ENCODE measurements around the gene CORIN.

The CORIN gene

DNA sequence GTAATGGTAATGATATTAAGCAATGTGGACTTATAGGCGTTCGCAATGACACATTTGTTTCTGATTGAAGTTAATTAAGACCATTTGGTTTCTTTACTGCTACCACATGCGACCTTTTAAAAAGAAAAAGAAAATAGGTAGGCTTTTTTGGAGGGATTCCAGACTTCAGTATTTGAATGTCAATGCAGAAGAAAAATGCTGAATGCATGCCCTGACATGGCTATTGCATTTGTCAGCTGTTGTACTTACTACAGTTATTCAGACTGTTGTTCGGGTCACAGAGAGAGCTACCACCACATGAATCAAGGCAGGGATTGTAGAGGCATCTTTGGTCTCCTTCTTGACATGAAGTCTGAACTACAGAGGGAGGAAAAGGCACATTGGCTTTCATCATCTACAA lies 163.7 kb downstream of the CORIN start:
- in situ Hi-C loops (cut with HindIII; ENCODE audit: low pct_unique_long_range_greater_than_20kb, low sequenced_read_pairs) = no loop called here
- no peak for TF ChIP-seq JUND (IDR thresholded peaks at IDR 0.05; ENCODE audit: low read depth)
- no peak for DNase-seq (ENCODE audit: low read depth in 1 of 2, low spot score in 1 of 2)

GRCh38 chr4:47672696-47673095 lies 165.2 kb downstream of the CORIN start:
- no peak for DNase-seq (ENCODE audit: low read depth in 1 of 2, low spot score in 1 of 2)
- in situ Hi-C loops (cut with HindIII; ENCODE audit: low pct_unique_long_range_greater_than_20kb, low sequenced_read_pairs) = no loop called here
- TF ChIP-seq JUND (IDR thresholded peaks at IDR 0.05; ENCODE audit: low read depth) = no peak

DNA sequence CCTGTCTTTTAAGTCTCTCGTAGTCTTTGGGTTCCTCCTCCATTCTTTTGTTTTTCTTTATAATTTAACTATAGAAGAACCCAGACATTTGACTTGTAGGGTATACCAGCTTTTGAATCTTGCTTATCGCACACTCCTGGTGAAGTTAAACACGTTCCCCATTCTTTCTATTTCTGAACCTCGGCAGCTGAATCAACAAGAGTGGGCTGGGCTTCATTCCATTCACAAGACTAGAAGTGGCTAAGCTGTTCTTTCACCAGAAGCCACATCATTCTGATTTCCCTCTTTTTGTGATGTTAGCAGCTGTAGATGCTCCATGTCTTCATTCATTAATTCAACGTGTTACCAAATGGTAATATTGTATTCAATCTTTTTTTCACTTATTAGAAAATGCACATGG lies 167.9 kb downstream of the CORIN start:
- no peak for DNase-seq (ENCODE audit: low read depth in 1 of 2, low spot score in 1 of 2)
- no peak for TF ChIP-seq JUND (IDR thresholded peaks at IDR 0.05; ENCODE audit: low read depth)
- in situ Hi-C loops (cut with HindIII; ENCODE audit: low pct_unique_long_range_greater_than_20kb, low sequenced_read_pairs) = no loop called here

DNA sequence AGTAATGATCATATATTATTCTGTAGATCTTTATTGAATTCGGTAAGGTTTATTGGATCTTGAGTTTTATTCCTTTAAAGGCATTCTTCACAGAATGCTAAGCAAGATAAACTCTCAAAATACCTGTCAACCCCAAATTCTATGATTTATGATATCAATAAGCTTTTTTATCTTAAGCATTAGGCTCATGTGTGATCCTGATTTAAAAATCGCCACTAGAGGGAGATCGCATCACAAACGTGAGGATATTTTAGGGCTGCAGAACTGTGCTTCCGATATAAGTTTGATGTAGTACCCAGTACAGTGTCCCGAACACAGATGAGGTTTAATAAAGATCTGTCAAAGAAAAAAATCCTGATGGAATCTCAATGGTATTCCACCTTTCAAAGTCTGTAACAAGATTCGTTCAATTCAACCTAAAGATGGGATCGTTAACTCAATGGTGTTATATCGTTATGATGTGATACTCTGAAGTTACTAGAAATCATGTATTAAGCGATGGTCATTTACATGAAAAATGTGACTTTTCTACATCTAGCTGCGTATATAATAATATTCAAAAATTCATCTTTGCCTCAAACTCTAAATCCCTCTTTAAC lies 169.0 kb downstream of the CORIN start:
- DNase-seq (ENCODE audit: low read depth in 1 of 2, low spot score in 1 of 2) = peak; percentile 4 to 53
- in situ Hi-C loops (cut with HindIII; ENCODE audit: low pct_unique_long_range_greater_than_20kb, low sequenced_read_pairs) = no loop called here
- no peak for TF ChIP-seq JUND (IDR thresholded peaks at IDR 0.05; ENCODE audit: low read depth)

- TF ChIP-seq JUND (IDR thresholded peaks at IDR 0.05; ENCODE audit: low read depth) = no peak
- in situ Hi-C loops (cut with HindIII; ENCODE audit: low pct_unique_long_range_greater_than_20kb, low sequenced_read_pairs) = no loop called here
- DNase-seq (ENCODE audit: low read depth in 1 of 2, low spot score in 1 of 2) = no peak
Observed at GRCh38 chr4:47668256-47668655, 169.6 kb downstream of the CORIN start.

DNA sequence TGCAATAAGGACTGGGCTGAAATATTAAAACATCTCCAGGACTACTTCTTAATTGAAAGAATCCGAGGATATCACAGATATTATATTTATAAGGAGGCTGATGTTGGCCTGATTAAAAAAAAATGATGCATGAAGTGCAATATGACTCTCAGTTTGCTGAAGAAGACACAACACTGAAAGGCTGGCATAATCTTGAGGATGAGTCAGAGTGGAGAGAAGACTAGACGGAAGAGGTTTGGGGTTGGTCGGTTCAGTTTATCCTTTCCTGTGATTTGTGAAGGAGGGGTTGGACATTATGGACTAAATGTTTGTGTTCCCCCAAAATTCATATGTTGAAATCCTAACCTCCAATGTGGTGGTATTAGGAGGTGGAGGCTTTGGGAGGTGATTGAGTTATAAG lies 170.3 kb downstream of the CORIN start:
- no peak for TF ChIP-seq JUND (IDR thresholded peaks at IDR 0.05; ENCODE audit: low read depth)
- in situ Hi-C loops (cut with HindIII; ENCODE audit: low pct_unique_long_range_greater_than_20kb, low sequenced_read_pairs) = no loop called here
- no peak for DNase-seq (ENCODE audit: low read depth in 1 of 2, low spot score in 1 of 2)

DNA sequence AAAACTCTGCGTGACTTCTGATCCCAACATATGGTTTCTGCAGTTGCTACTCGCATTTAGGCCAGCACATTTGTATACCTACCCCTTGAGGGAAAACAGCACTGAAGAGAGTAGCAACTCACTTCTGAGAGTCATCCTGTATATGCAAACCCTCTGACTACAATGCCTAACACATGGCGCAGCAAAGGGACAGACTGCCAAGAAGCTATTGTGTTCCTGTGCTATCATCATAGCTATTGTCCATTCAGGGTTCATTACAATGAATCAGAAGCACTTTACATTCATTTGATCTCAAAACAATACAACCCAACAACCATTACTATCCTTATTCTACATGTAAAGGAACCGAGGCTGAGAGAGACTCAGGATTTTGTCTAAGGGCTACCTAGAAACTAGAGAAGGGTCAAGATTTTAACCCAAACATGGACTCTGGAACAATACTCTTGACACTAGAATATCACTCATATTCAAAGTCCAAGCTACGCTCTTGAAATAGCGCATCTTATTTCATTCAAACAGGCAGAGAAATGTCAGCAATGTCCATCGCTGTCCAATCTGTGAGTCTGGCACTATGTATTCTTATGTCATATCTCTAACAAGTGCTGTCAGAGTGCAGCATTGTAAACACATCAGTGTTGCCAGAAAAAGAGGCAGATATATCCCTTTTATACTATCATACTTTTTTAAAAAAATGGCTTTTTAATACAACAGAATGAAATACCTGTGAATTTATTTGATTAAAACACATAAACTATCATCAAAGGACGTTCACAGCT lies 173.6 kb downstream of the CORIN start:
- in situ Hi-C loops (cut with HindIII; ENCODE audit: low pct_unique_long_range_greater_than_20kb, low sequenced_read_pairs) = no loop called here
- DNase-seq (ENCODE audit: low read depth in 1 of 2, low spot score in 1 of 2) = no peak
- no peak for TF ChIP-seq JUND (IDR thresholded peaks at IDR 0.05; ENCODE audit: low read depth)

DNA sequence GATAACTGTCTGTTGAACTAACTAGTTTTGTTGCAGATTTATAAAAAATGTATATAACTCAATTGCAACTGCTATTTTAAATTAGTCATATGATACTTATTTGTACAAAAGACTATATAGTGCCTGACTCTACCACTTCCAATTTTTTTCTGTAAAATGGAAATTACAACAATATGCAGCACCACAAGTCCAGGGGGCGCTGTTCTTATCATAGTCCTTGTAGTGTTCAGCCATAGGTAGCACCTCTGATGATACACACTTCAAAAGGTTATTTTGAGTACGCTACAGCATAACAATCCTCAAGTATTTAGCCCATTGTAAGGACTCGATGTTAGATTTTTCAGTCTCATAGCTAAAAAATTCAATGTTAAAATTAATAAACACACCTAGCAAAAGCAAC lies 174.9 kb downstream of the CORIN start:
- in situ Hi-C loops (cut with HindIII; ENCODE audit: low pct_unique_long_range_greater_than_20kb, low sequenced_read_pairs) = no loop called here
- no peak for DNase-seq (ENCODE audit: low read depth in 1 of 2, low spot score in 1 of 2)
- no peak for TF ChIP-seq JUND (IDR thresholded peaks at IDR 0.05; ENCODE audit: low read depth)

DNA sequence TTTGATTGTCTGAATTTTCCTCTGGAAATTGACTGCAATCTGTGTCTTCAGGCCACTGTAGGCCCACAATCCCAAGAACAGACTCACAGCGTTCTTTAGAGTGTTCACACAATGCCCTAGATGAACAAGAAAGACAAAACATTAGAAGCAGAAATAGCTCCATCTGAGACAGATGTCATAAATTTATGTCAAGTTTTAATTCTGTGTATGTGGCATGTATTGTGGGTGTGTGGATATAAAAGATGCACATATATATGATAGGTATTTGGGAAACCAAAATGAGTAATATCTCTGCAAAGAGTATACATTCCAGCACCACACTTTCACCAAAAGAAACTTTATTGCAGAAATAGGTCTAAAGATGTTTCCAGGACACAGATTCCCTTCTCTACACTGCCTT lies 176.1 kb downstream of the CORIN start:
- no peak for TF ChIP-seq JUND (IDR thresholded peaks at IDR 0.05; ENCODE audit: low read depth)
- in situ Hi-C loops (cut with HindIII; ENCODE audit: low pct_unique_long_range_greater_than_20kb, low sequenced_read_pairs) = no loop called here
- no peak for DNase-seq (ENCODE audit: low read depth in 1 of 2, low spot score in 1 of 2)

GRCh38 chr4:47659342-47659741 lies 178.5 kb downstream of the CORIN start:
- TF ChIP-seq JUND (IDR thresholded peaks at IDR 0.05; ENCODE audit: low read depth) = no peak
- in situ Hi-C loops (cut with HindIII; ENCODE audit: low pct_unique_long_range_greater_than_20kb, low sequenced_read_pairs) = no loop called here
- no peak for DNase-seq (ENCODE audit: low read depth in 1 of 2, low spot score in 1 of 2)

DNA sequence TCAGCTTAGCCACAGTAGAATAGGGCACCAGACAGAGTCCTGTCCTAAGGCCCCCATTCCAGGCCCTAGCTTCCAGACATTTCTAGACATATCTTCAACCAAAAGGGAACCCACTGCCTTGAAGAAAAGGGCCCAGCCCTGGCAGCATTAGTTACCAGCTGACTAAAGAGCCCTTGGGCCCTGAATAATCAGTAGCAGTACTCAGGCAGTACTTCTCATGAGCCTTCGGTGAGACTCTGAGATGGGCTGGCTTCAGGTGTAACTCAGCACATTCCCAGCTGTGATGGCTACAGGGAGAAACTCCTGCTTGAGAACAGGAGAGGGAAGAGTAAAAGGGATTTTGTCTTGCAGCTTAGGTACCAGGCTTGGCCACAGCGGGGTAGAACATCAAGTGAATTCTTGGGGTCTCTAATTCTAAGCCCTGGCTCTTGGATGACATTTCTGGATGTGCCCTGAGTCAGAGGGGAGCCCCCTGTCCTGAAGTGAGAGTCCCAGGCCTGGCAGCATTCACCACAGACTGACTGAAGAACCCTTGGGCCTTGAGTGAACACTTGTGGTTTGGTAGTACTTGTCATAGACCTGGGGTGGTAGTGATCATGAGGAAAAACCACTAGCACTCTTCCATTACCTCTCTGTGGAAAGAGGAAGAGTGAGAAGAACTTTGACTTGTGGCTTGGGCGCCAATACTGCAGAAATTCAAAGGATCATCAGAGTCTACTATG lies 182.7 kb downstream of the CORIN start:
- DNase-seq (ENCODE audit: low read depth in 1 of 2, low spot score in 1 of 2) = no peak
- TF ChIP-seq JUND (IDR thresholded peaks at IDR 0.05; ENCODE audit: low read depth) = no peak
- in situ Hi-C loops (cut with HindIII; ENCODE audit: low pct_unique_long_range_greater_than_20kb, low sequenced_read_pairs) = no loop called here

DNA sequence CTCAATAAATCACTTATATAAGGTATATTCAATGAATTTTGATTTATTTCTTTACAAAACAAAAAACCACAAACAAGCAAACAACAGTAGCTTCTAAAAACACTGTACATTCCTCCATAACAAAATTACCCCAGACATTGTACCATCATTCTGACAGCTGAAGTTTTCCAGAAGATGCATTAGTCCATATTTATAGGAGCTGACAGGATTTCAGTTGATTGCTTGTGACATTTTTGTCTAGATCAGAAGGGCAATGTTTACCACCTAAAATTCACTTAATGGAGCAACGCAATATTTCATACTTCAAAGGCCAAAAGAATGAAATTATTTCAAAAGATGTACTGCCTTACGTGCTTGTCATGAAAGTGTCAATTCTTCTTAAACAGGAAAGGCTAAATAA lies 185.8 kb downstream of the CORIN start:
- in situ Hi-C loops (cut with HindIII; ENCODE audit: low pct_unique_long_range_greater_than_20kb, low sequenced_read_pairs) = no loop called here
- TF ChIP-seq JUND (IDR thresholded peaks at IDR 0.05; ENCODE audit: low read depth) = no peak
- DNase-seq (ENCODE audit: low read depth in 1 of 2, low spot score in 1 of 2) = no peak

DNA sequence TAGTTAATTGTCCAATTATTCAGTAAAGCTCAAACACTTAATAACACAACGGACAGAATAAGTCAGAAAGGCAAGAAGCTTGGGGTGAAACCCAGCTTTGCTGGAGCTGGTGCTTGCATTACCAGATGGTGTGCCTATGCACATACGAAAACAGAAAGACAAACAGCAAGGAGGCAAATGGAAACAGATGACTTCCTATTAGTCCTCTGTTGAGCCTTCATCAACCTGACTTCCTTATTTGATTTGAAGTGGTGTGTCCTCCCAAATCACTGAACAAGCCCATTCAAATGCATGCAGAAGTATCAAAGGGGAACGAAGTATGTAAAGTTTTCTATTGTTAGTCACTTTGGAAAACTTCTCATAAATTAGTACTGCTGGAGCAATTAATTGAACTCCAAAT lies 186.6 kb downstream of the CORIN start:
- in situ Hi-C loops (cut with HindIII; ENCODE audit: low pct_unique_long_range_greater_than_20kb, low sequenced_read_pairs) = no loop called here
- DNase-seq (ENCODE audit: low read depth in 1 of 2, low spot score in 1 of 2) = no peak
- no peak for TF ChIP-seq JUND (IDR thresholded peaks at IDR 0.05; ENCODE audit: low read depth)

Measured in T47D (cell line).